ENCODE measurements around the gene THSD7A. TPM values are rescaled to one million over a fixed set of nuclear protein-coding genes. Genes with fewer than 3 reads are reported as not detected.

THSD7A gene
- total RNA-seq, 1 experiment from 2014 or later, result not detected

GRCh38 chr7:11538751-11539299, 293.2 kb downstream of the THSD7A start:
- Mint-ChIP-seq H3K27ac (ENCODE audit: low read depth, unreplicated experiment) (no peak overlapping the region), H3K4me3 (ENCODE audit: unreplicated experiment) (no peak overlapping the region), H3K9me3 (ENCODE audit: unreplicated experiment) (no peaks in the 10 kb centered on the region), H3K27me3 (ENCODE audit: insufficient read depth, unreplicated experiment) (no peaks in the 10 kb centered on the region), H3K4me1 (ENCODE audit: insufficient read depth, unreplicated experiment) (peaks cover 19% of the 10 kb centered on the region), H3K36me3 (ENCODE audit: insufficient read depth, unreplicated experiment) (no peaks in the 10 kb centered on the region)
- no peak for TF ChIP-seq CTCF (IDR thresholded peaks at IDR 0.05; ENCODE audit: unreplicated experiment)
- ChIA-PET CTCF (no interaction called here), POLR2A (no interaction called here)
- intact Hi-C loops (cut with micrococcal nuclease), result no loop called here
- no peak for DNase-seq (ENCODE audit: unreplicated experiment)
- BruUV-seq (replicated peaks), result no TSS peak

DNA sequence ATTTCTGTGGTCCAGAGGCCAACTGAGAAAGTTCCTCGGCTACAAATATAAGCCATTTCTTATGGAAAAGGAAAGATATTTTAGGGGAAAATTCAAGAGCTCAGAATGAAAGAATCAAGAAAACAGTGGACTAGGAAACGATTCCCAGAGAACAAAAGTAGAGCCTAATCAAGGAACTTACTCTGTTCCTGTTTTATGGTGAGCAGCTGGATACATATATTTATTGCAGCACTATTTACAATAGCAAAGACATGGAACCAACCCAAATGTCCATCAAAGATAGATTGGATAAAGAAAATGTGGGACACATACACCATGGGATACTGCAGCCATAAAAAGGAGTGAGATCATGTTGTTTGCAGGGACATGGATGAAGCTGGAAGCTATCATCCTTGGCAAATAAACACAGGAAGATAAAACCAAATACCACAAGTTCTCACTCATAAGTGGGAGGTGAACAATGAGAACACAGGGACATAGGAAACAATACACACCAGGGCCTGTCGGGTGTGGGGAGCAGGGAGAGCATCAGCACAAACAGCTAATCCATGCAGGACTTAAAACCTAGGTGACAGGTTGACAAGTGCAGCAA, 298.7 kb downstream of the THSD7A start:
- ChIA-PET CTCF (interaction anchor here (0.8 kb wide), 1 partner anchor 11 kb away, joined by 3 read pairs; no protein-coding TSS in a partner anchor), POLR2A (no interaction called here)
- no peak overlapping the region for H3K4me3 Mint-ChIP-seq (ENCODE audit: unreplicated experiment)
- DNase-seq (ENCODE audit: unreplicated experiment), result no peak
- no peak overlapping the region for H3K27ac Mint-ChIP-seq (ENCODE audit: low read depth, unreplicated experiment)
- H3K36me3 Mint-ChIP-seq (ENCODE audit: insufficient read depth, unreplicated experiment), result no peaks in the 10 kb centered on the region
- H3K27me3 Mint-ChIP-seq (ENCODE audit: insufficient read depth, unreplicated experiment), result no peaks in the 10 kb centered on the region
- no peaks in the 10 kb centered on the region for H3K9me3 Mint-ChIP-seq (ENCODE audit: unreplicated experiment)
- no peak for TF ChIP-seq CTCF (IDR thresholded peaks at IDR 0.05; ENCODE audit: unreplicated experiment)
- intact Hi-C loops (cut with micrococcal nuclease), result no loop called here
- H3K4me1 Mint-ChIP-seq (ENCODE audit: insufficient read depth, unreplicated experiment), result no peaks in the 10 kb centered on the region
- BruUV-seq (replicated peaks), result no TSS peak

- Mint-ChIP-seq H3K4me3 (ENCODE audit: unreplicated experiment) (no peak overlapping the region), H3K4me1 (ENCODE audit: insufficient read depth, unreplicated experiment) (no peaks in the 10 kb centered on the region), H3K36me3 (ENCODE audit: insufficient read depth, unreplicated experiment) (no peaks in the 10 kb centered on the region), H3K27ac (ENCODE audit: low read depth, unreplicated experiment) (no peak overlapping the region), H3K27me3 (ENCODE audit: insufficient read depth, unreplicated experiment) (no peaks in the 10 kb centered on the region), H3K9me3 (ENCODE audit: unreplicated experiment) (no peaks in the 10 kb centered on the region)
- BruUV-seq (replicated peaks), result no TSS peak
- CTCF ChIA-PET, result no interaction called here
- POLR2A ChIA-PET, result interaction anchor here (1.3 kb wide), 1 partner anchor 13 kb away, joined by 4 read pairs; no protein-coding TSS in a partner anchor
- intact Hi-C loops (cut with micrococcal nuclease), result no loop called here
- DNase-seq (ENCODE audit: unreplicated experiment), result no peak
- TF ChIP-seq CTCF (IDR thresholded peaks at IDR 0.05; ENCODE audit: unreplicated experiment), result no peak
Observed at GRCh38 chr7:11529382-11529781, 302.6 kb downstream of the THSD7A start.

GRCh38 chr7:11527707-11528106, 304.3 kb downstream of the THSD7A start:
- BruUV-seq (replicated peaks), result no TSS peak
- no peak overlapping the region for H3K27ac Mint-ChIP-seq (ENCODE audit: low read depth, unreplicated experiment)
- H3K4me3 Mint-ChIP-seq (ENCODE audit: unreplicated experiment), result no peak overlapping the region
- ChIA-PET POLR2A (no interaction called here), CTCF (interaction anchor here (0.7 to 1.1 kb wide), 3 partner anchors 12 to 142 kb away, joined by 4 to 5 read pairs (median 5); no protein-coding TSS in a partner anchor)
- no peaks in the 10 kb centered on the region for H3K27me3 Mint-ChIP-seq (ENCODE audit: insufficient read depth, unreplicated experiment)
- no peaks in the 10 kb centered on the region for H3K36me3 Mint-ChIP-seq (ENCODE audit: insufficient read depth, unreplicated experiment)
- no peak for DNase-seq (ENCODE audit: unreplicated experiment)
- intact Hi-C loops (cut with micrococcal nuclease), result no loop called here
- no peak for TF ChIP-seq CTCF (IDR thresholded peaks at IDR 0.05; ENCODE audit: unreplicated experiment)
- no peaks in the 10 kb centered on the region for H3K4me1 Mint-ChIP-seq (ENCODE audit: insufficient read depth, unreplicated experiment)
- no peaks in the 10 kb centered on the region for H3K9me3 Mint-ChIP-seq (ENCODE audit: unreplicated experiment)

All from MCF 10A (cell line).